DND-41 (cell line): ENCODE results near the gene SPEF2.
A peak's percentile ranks its signal among the peaks of the same experiment; 100 is the strongest.

ENCODE experiments used
- ATAC-seq: fragments of 200-7000 bp; cut with Tn5 transposase; 3 replicates; pipeline ENCODE4 v1.9.1; 2021; ENCODE audit warnings: low read depth; ENCODE audit not compliant: insufficient read depth
- DNase-seq: peaks from one replicate; pipeline ENCODE4 v3.0.0-alpha.2; 2020
- H2AFZ ChIP-seq: 2 replicates; pipeline ENCODE4 v1.6.0; 2012; ENCODE audit warnings: low read depth, low read length
- H3K27ac ChIP-seq: 2 replicates; pipeline ENCODE4 v1.5.1; 2012; ENCODE audit warnings: low read length, inconsistent platforms
- H3K27me3 ChIP-seq: fragments of 200-600 bp; sonication (generic); 2 replicates; pipeline ENCODE4 v1.6.0; 2012; ENCODE audit warnings: low read length, mild to moderate bottlenecking, inconsistent platforms; ENCODE audit not compliant: insufficient read depth, poor library complexity
- H3K36me3 ChIP-seq: 2 replicates; pipeline ENCODE4 v1.5.1; 2012; ENCODE audit warnings: low read length, inconsistent platforms; ENCODE audit not compliant: insufficient read depth
- H3K4me1 ChIP-seq: 2 replicates; pipeline ENCODE4 v1.5.1; 2012; ENCODE audit warnings: mild to moderate bottlenecking, low read length; ENCODE audit not compliant: insufficient read depth
- H3K4me2 ChIP-seq: 2 replicates; pipeline ENCODE4 v1.6.0; 2012; ENCODE audit warnings: mild to moderate bottlenecking, moderate library complexity, low read length, inconsistent platforms; ENCODE audit not compliant: insufficient read depth
- H3K4me3 ChIP-seq, 2 experiments: fragments of 200-600 bp in 1 of 2; shearing (Covaris generic) in 1 of 2; 2 replicates each; pipeline ENCODE4 v1.5.1; 2012 to 2016; ENCODE audit warnings: inconsistent platforms in 2 of 2, low read length in 2 of 2, mild to moderate bottlenecking in 2 of 2, low read depth in 1 of 2, moderate library complexity in 1 of 2
- H3K79me2 ChIP-seq: 2 replicates; pipeline ENCODE4 v1.6.0; 2012; ENCODE audit warnings: low read length, inconsistent platforms; ENCODE audit not compliant: insufficient read depth
- H3K9ac ChIP-seq: 2 replicates; pipeline ENCODE4 v1.6.0; 2012; ENCODE audit warnings: low read depth, mild to moderate bottlenecking, inconsistent platforms, low read length, moderate library complexity
- H3K9me3 ChIP-seq: 2 replicates; pipeline ENCODE4 v1.5.1; 2012; ENCODE audit warnings: low read length, moderate library complexity, mild to moderate bottlenecking, inconsistent platforms; ENCODE audit not compliant: insufficient read depth, severe bottlenecking
- H4K20me1 ChIP-seq: 2 replicates; pipeline ENCODE4 v1.6.0; 2012; ENCODE audit warnings: low read length; ENCODE audit not compliant: insufficient read depth
- CTCF ChIP-seq: IDR thresholded peaks from 2 replicates; pipeline ENCODE4 v1.5.1; 2012; ENCODE audit warnings: borderline replicate concordance, low read length, moderate library complexity, mild to moderate bottlenecking; ENCODE audit not compliant: poor library complexity, severe bottlenecking; ENCODE audit errors: extremely low read depth
- EZH2 ChIP-seq: IDR thresholded peaks from 3 replicates; pipeline ENCODE4 v1.6.1; 2012; ENCODE audit warnings: borderline replicate concordance, low read depth, mild to moderate bottlenecking, moderate library complexity, low read length, inconsistent platforms; ENCODE audit not compliant: severe bottlenecking

SPEF2 gene

GRCh38 chr5:35656721-35657120, 39.1 kb downstream of the SPEF2 start:
- Histone ChIP-seq H2AFZ (no peak overlapping the region), H3K4me2 (no peak overlapping the region), H3K27me3 (no peaks in the 10 kb centered on the region), H3K36me3 (no peaks in the 10 kb centered on the region), H3K4me3 (no peak overlapping the region), H4K20me1 (no peaks in the 10 kb centered on the region), H3K27ac (no peak overlapping the region), H3K79me2 (no peaks in the 10 kb centered on the region), H3K9ac (no peak overlapping the region), H3K4me1 (no peaks in the 10 kb centered on the region), H3K9me3 (no peaks in the 10 kb centered on the region)
- TF ChIP-seq EZH2: no peak
- TF ChIP-seq CTCF: no peak
- no peak for ATAC-seq
- DNase-seq: no peak

GRCh38 chr5:35657877-35658276, 40.2 kb downstream of the SPEF2 start:
- no peaks in the 10 kb centered on the region for H3K9me3 ChIP-seq
- H3K36me3 ChIP-seq: no peaks in the 10 kb centered on the region
- no peak overlapping the region for H2AFZ ChIP-seq
- ATAC-seq: no peak
- no peaks in the 10 kb centered on the region for H4K20me1 ChIP-seq
- H3K27me3 ChIP-seq: no peaks in the 10 kb centered on the region
- no peak overlapping the region for H3K4me2 ChIP-seq
- no peaks in the 10 kb centered on the region for H3K79me2 ChIP-seq
- no peak for DNase-seq
- no peak overlapping the region for H3K27ac ChIP-seq
- no peaks in the 10 kb centered on the region for H3K4me1 ChIP-seq
- H3K9ac ChIP-seq: no peak overlapping the region
- H3K4me3 ChIP-seq: no peak overlapping the region
- TF ChIP-seq EZH2 (no peak), CTCF (peak; percentile 15)

GRCh38 chr5:35659556-35659955, 41.9 kb downstream of the SPEF2 start:
- no peaks in the 10 kb centered on the region for H3K79me2 ChIP-seq
- H2AFZ ChIP-seq: no peak overlapping the region
- no peak overlapping the region for H3K4me2 ChIP-seq
- no peak for DNase-seq
- no peak overlapping the region for H3K27ac ChIP-seq
- no peak overlapping the region for H3K9ac ChIP-seq
- H3K4me1 ChIP-seq: peaks cover 4% of the 10 kb centered on the region
- no peak for TF ChIP-seq EZH2
- TF ChIP-seq CTCF: no peak
- no peak overlapping the region for H3K4me3 ChIP-seq
- no peaks in the 10 kb centered on the region for H3K27me3 ChIP-seq
- no peak for ATAC-seq
- H4K20me1 ChIP-seq: no peaks in the 10 kb centered on the region
- H3K36me3 ChIP-seq: no peaks in the 10 kb centered on the region; the same call in 1 of the 2 replicates
- no peaks in the 10 kb centered on the region for H3K9me3 ChIP-seq

GRCh38 chr5:35660451-35660850, 42.8 kb downstream of the SPEF2 start:
- Histone ChIP-seq H3K4me2 (no peak overlapping the region), H3K79me2 (no peaks in the 10 kb centered on the region), H3K9ac (no peak overlapping the region), H3K9me3 (no peaks in the 10 kb centered on the region), H2AFZ (no peak overlapping the region), H3K27ac (no peak overlapping the region), H4K20me1 (no peaks in the 10 kb centered on the region), H3K27me3 (no peaks in the 10 kb centered on the region), H3K4me1 (peaks cover 13% of the 10 kb centered on the region), H3K36me3 (no peaks in the 10 kb centered on the region; the same call in 1 of the 2 replicates), H3K4me3 (no peak overlapping the region)
- DNase-seq (no peak), ATAC-seq (no peak)
- TF ChIP-seq CTCF (no peak), EZH2 (no peak)
